Heart left ventricle (tissue), 16 donors: ENCODE results near the gene FLACC1. TPM values are rescaled to one million over a fixed set of nuclear protein-coding genes. Genes with fewer than 3 reads are reported as not detected.
"Not testable (repeated sequence)": the region's sequence is repeated elsewhere in the genome, so short reads cannot be mapped to it uniquely, and the experiment has no call there.

Experiments used
- ATAC-seq, 4 donors: fragments of 200-7000 bp; cut with Tn5 transposase; one replicate each; pipeline ENCODE4 v1.9.1; 2020 to 2022; ENCODE audit warnings: moderate library complexity in 4 of 4, mild to moderate bottlenecking in 3 of 4, moderate number of reproducible peaks in 1 of 4
- DNase-seq, 5 donors: peaks; one replicate each; pipeline ENCODE4 v3.0.0-alpha.2; 2020
- H3K27ac ChIP-seq, 12 donors: fragments of 200-600 bp; sonication (generic) in 4 of 12; one replicate each; pipeline versions ENCODE4 v1.5.0 to v1.8.0; 2016 to 2022; ENCODE audit warnings: mild to moderate bottlenecking in 2 of 12
- H3K27me3 ChIP-seq, 9 donors: fragments of 200-600 bp; sonication (generic) in 2 of 9; one replicate each; pipeline versions ENCODE4 v1.5.1 to v1.8.0; 2016 to 2022; ENCODE audit warnings: mild to moderate bottlenecking in 3 of 9
- H3K36me3 ChIP-seq, 9 donors: fragments of 200-600 bp; sonication (generic) in 2 of 9; one replicate each; pipeline versions ENCODE4 v1.5.0 to v1.8.0; 2018 to 2022; ENCODE audit warnings: mild to moderate bottlenecking in 2 of 9
- H3K4me1 ChIP-seq, 12 donors: fragments of 200-600 bp; sonication (generic) in 4 of 12; one replicate each; pipeline versions ENCODE4 v1.5.0 to v1.8.0; 2016 to 2022; ENCODE audit warnings: mild to moderate bottlenecking in 3 of 12
- H3K4me3 ChIP-seq, 12 donors: fragments of 200-600 bp; sonication (generic) in 4 of 12; one replicate each; pipeline versions ENCODE4 v1.5.0 to v1.8.0; 2017 to 2022; ENCODE audit warnings: mild to moderate bottlenecking in 9 of 12, moderate library complexity in 4 of 12
- H3K9me3 ChIP-seq, 12 donors: fragments of 200-600 bp; sonication (generic) in 4 of 12; one replicate each; pipeline versions ENCODE4 v1.5.0 to v1.8.0; 2016 to 2022; ENCODE audit warnings: mild to moderate bottlenecking in 1 of 12
- CTCF ChIP-seq, 12 donors: fragments of 200-600 bp; sonication (generic) in 4 of 12; IDR thresholded peaks; one replicate each; pipeline versions ENCODE4 v1.5.0 to v1.8.0; 2018 to 2022; ENCODE audit warnings: antibody characterized with exemption in 12 of 12, mild to moderate bottlenecking in 5 of 12
- POLR2A ChIP-seq, 2 donors: fragments of 450-650 bp; IDR thresholded peaks; one replicate each; pipeline ENCODE4 v1.6.1; 2017; ENCODE audit warnings: antibody characterized with exemption in 2 of 2, mild to moderate bottlenecking in 2 of 2, moderate library complexity in 2 of 2
- WGBS, 4 donors: extraction: QIAGEN DNeasy Blood & Tissue Kit in 2 of 4; methylation state at CpG; one replicate each; pipeline versions ENCODE4 v1.1.5 to v1.1.7; 2013 to 2018; 5-methylcytosine and 5-hydroxymethylcytosine counted together
- intact Hi-C, 10 donors: fragments of 100-400 bp; cut with DNase I; formaldehyde crosslinking; loops; one replicate each; pipeline versions ENCODE4 v1.11.1 to v1.14.2; 2022
- polyA plus RNA-seq, 2 donors: library from polyadenylated mRNA; stranded (reverse); fragments of 200-250 nt; gene quantifications; one replicate each; pipeline ENCODE4 v1.2.3, GENCODE V29; 2013
- total RNA-seq, 9 donors: library from RNA; depleted of rRNA in 2 of 9; stranded (reverse); fragments of >200 nt in 2 of 9; fragmentation: NEBNext Ultra II Directional in 3 of 9; extraction: Animal tissue kit (Norgen Biotek cat#: 25700) in 3 of 9; gene quantifications; one replicate each; pipeline versions ENCODE4 v1.1.0 to v1.2.4, GENCODE V29; 2016 to 2023
- donor health status: ischemic (EF 13 %, LVEDD 7.1; RV severe dilation, severe dysfunction).
- donor health status: healthy with polysubstance abuse.
- donor health status: DM: no; HTN: yes; CAD: no.
- donor health status: DM: no; HTN: no; CAD: no.
- donor health status: ischemic (EF 25% LVEDD 6.9; RV normal size, moderate dysfunction).
- donor health status: ischemic (EF 25% LVEDD 5.7; RV mildly dilated, moderate dysfunction).
- donor health status: healthy.
- donor health status: DM: yes; HTN: yes; CAD: no.
- donor health status: ischemic (EF 35%, LVEDD 5.7; RV mildly dilated, moderate dysfunction).
- donor health status: nonischemic (EF 11% LVEDD 7.7; RV severe dilation, severe dysfunction).
- donor health status: DM: yes; HTN: yes; CAD: no.
- donor health status: PGD.
- donor health status: ischemic (EF 29% LVEDD 5.4; RV normal size, mild dysfunction).
- donor health status: nonischemic (EF 23%, LVEDD 6.1; RV moderate dilation, normal function).

The FLACC1 gene
- total and polyA plus RNA-seq, 11 donors = 1.1 to 8.1 (median 7.0) TPM

GRCh38 chr2:201242571-201243277 is 114.4 kb downstream of the FLACC1 start:
- Histone ChIP-seq H3K9me3 (peaks cover 0 to 9% (median 0%) of the 10 kb centered on the region in 12 donors), H3K36me3 (no peaks in the 10 kb centered on the region), H3K27me3 (no peaks in the 10 kb centered on the region), H3K4me3 (no peak overlapping the region), H3K4me1 (peaks cover 0 to 42% (median 0%) of the 10 kb centered on the region in 12 donors), H3K27ac (no peak overlapping the region)
- ATAC-seq (no peak), DNase-seq (no peak)
- TF ChIP-seq POLR2A (IDR thresholded peaks at IDR 0.05) (no peak), CTCF (IDR thresholded peaks at IDR 0.05) (no peak)
- intact Hi-C loops = loop anchor here in 1 of 10 donors (10.0 kb wide), 1 partner anchor 212 kb away; the partner anchor contains the start of genes STRADB and TRAK2

GRCh38 chr2:201239167-201239935 is 117.8 kb downstream of the FLACC1 start:
- H3K4me3 ChIP-seq = peak overlapping the region in 3 of 12 donors; percentile 9 to 22 (median 10)

More at GRCh38 chr2:201239167-201239935, 117.8 kb downstream of the FLACC1 start:
- ATAC-seq (peak; percentile 37 to 90 (median 88)), DNase-seq (peak; percentile 70 to 80 (median 72))
- H3K36me3 ChIP-seq, H3K9me3 ChIP-seq, H3K27me3 ChIP-seq: not testable (repeated sequence)
- intact Hi-C loops = loop anchor here in 8 of 10 donors (1.0 to 10.0 kb wide), 7 partner anchors 19 to 385 kb away; partner anchors contain the start of genes CFLAR (in 2 of the 8), STRADB (in 1 of the 8) and TRAK2 (in 1 of the 8)
- Histone ChIP-seq H3K27ac (peak overlapping the region in 11 of 12 donors; percentile 26 to 83 (median 55)), H3K4me1 (peaks cover 0 to 60% (median 9%) of the 10 kb centered on the region in 12 donors)
- WGBS, 4 donors = 82 to 85% (median 84%) methylated on average over 21 of the region's 21 CpGs

Other genes with a start within 250 kb of the FLACC1 start
- 100 to 1,000 TPM; 130 to 279 (median 214) TPM for gene CFLAR, start 241.2 kb downstream of the FLACC1 start, total RNA-seq
- gene CFLAR, start 241.2 kb downstream of the FLACC1 start, polyA plus RNA-seq = 100 to 1,000 TPM; 120 to 249 TPM
- 10 to 100 TPM in 2 of 9 donors, 1 to 10 TPM in 7; 4.3 to 24.0 (median 5.8) TPM for gene CASP10, start 174.2 kb downstream of the FLACC1 start, total RNA-seq
- gene CASP10, start 174.2 kb downstream of the FLACC1 start, polyA plus RNA-seq = 1 to 10 TPM; 2.8 to 3.5 TPM
- gene CASP8, start 96.8 kb downstream of the FLACC1 start, total RNA-seq = 10 to 100 TPM in 1 of 9 donors, 1 to 10 TPM in 8; 2.0 to 15.7 (median 3.0) TPM
- gene CASP8, start 96.8 kb downstream of the FLACC1 start, polyA plus RNA-seq = 1 to 10 TPM; 1.8 to 2.9 TPM
- 100 to 1,000 TPM; 110 to 201 (median 146) TPM for gene TRAK2, start 94.1 kb upstream of the FLACC1 start, total RNA-seq
- gene TRAK2, start 94.1 kb upstream of the FLACC1 start, polyA plus RNA-seq = 10 to 100 TPM; 41.2 to 41.9 TPM
- gene STRADB, start 94.4 kb upstream of the FLACC1 start, total RNA-seq = 100 to 1,000 TPM in 1 of 9 donors, 10 to 100 TPM in 8; 45.0 to 105 (median 57.9) TPM
- gene STRADB, start 94.4 kb upstream of the FLACC1 start, polyA plus RNA-seq = 10 to 100 TPM; 28.6 to 59.9 TPM